Tibial artery (tissue), 4 donors: ENCODE results near the gene DOCK10.

Experiments
- DNase-seq, 2 donors: peaks; one replicate each; pipeline ENCODE4 v3.0.0-alpha.2; 2019
- H3K27ac ChIP-seq, 2 donors: fragments of 200-600 bp; sonication (generic) in 1 of 2; 1 replicate in 1 of 2; 2 replicates in 1 of 2; pipeline ENCODE4 v1.5.1; 2018 to 2019; ENCODE audit warnings: mild to moderate bottlenecking in 1 of 2
- H3K27me3 ChIP-seq, 2 donors: fragments of 200-600 bp; sonication (generic) in 1 of 2; one replicate each; pipeline versions ENCODE4 v1.5.1 to v1.6.0; 2016 to 2019
- H3K36me3 ChIP-seq, 3 donors: fragments of 200-600 bp; sonication (generic) in 2 of 3; one replicate each; pipeline ENCODE4 v1.5.1; 2016 to 2019; ENCODE audit warnings: mild to moderate bottlenecking in 2 of 3
- H3K4me1 ChIP-seq, 4 donors: fragments of 200-600 bp; sonication (generic) in 2 of 4; 1 replicate in 3 of 4; 2 replicates in 1 of 4; pipeline ENCODE4 v1.5.1; 2016 to 2019
- H3K4me3 ChIP-seq, 2 donors: fragments of 200-600 bp; sonication (generic) in 1 of 2; 1 replicate in 1 of 2; 2 replicates in 1 of 2; pipeline ENCODE4 v1.5.1; 2018 to 2019; ENCODE audit warnings: mild to moderate bottlenecking in 2 of 2
- H3K9me3 ChIP-seq, 3 donors: fragments of 200-600 bp; sonication (generic) in 1 of 3; one replicate each; pipeline ENCODE4 v1.5.1; 2016 to 2019
- CTCF ChIP-seq, 2 experiments: fragments of 200-600 bp in 1 of 2; fragments of 450-650 bp in 1 of 2; IDR thresholded peaks; one replicate each; pipeline ENCODE4 v1.5.1; 2017 to 2019; ENCODE audit warnings: antibody characterized with exemption in 2 of 2, mild to moderate bottlenecking in 1 of 2, moderate library complexity in 1 of 2
- intact Hi-C: fragments of 100-400 bp; cut with DNase I; formaldehyde crosslinking; loops from one replicate; pipeline ENCODE4 v1.15.0; 2023; ENCODE audit warnings: low total_unique reads

DOCK10 gene

GRCh38 chr2:224937887-224938286, 104.4 kb downstream of the DOCK10 start:
- intact Hi-C loops: loop anchor here (5.0 kb wide), 1 partner anchor 44 kb away; no protein-coding TSS in a partner anchor
- Histone ChIP-seq H3K36me3 (no peaks in the 10 kb centered on the region), H3K27me3 (no peaks in the 10 kb centered on the region), H3K4me1 (peaks cover 0 to 97% (median 27%) of the 10 kb centered on the region in 4 donors), H3K4me3 (no peak overlapping the region), H3K9me3 (no peaks in the 10 kb centered on the region), H3K27ac (peak overlapping the region; percentile 60 to 80)
- no peak for TF ChIP-seq CTCF (IDR thresholded peaks at IDR 0.05)
- no peak for DNase-seq

GRCh38 chr2:224934526-224935188, 107.6 kb downstream of the DOCK10 start:
- no peaks in the 10 kb centered on the region for H3K9me3 ChIP-seq
- no peak for DNase-seq
- H3K36me3 ChIP-seq: no peaks in the 10 kb centered on the region
- intact Hi-C loops: loop anchor here (5.0 kb wide), 1 partner anchor 48 kb away; no protein-coding TSS in a partner anchor
- peaks cover 0 to 96% (median 36%) of the 10 kb centered on the region in 4 donors for H3K4me1 ChIP-seq
- no peak overlapping the region for H3K4me3 ChIP-seq
- peak overlapping the region; percentile 88 to 93 for H3K27ac ChIP-seq
- TF ChIP-seq CTCF (IDR thresholded peaks at IDR 0.05): no peak
- no peaks in the 10 kb centered on the region for H3K27me3 ChIP-seq

- no peak for TF ChIP-seq CTCF (IDR thresholded peaks at IDR 0.05)
- DNase-seq: no peak
- Histone ChIP-seq H3K27ac (peak overlapping the region; percentile 88 to 93), H3K4me1 (peaks cover 0 to 96% (median 48%) of the 10 kb centered on the region in 4 donors), H3K36me3 (no peaks in the 10 kb centered on the region), H3K27me3 (no peaks in the 10 kb centered on the region), H3K9me3 (no peaks in the 10 kb centered on the region), H3K4me3 (no peak overlapping the region)
- intact Hi-C loops: no loop called here
Observed at GRCh38 chr2:224933431-224933830, 108.8 kb downstream of the DOCK10 start.

GRCh38 chr2:224932522-224932921, 109.7 kb downstream of the DOCK10 start:
- H3K9me3 ChIP-seq: no peaks in the 10 kb centered on the region
- H3K36me3 ChIP-seq: no peaks in the 10 kb centered on the region
- no peak for DNase-seq
- H3K4me3 ChIP-seq: no peak overlapping the region
- peak overlapping the region; percentile 88 to 93 for H3K27ac ChIP-seq
- H3K4me1 ChIP-seq: peaks cover 0 to 96% (median 56%) of the 10 kb centered on the region in 4 donors
- no peak for TF ChIP-seq CTCF (IDR thresholded peaks at IDR 0.05)
- intact Hi-C loops: no loop called here
- H3K27me3 ChIP-seq: no peaks in the 10 kb centered on the region

- TF ChIP-seq CTCF (IDR thresholded peaks at IDR 0.05): no peak
- Histone ChIP-seq H3K9me3 (no peaks in the 10 kb centered on the region), H3K27ac (peak overlapping the region; percentile 88 to 93), H3K4me1 (peaks cover 0 to 96% (median 60%) of the 10 kb centered on the region in 4 donors), H3K4me3 (no peak overlapping the region), H3K36me3 (no peaks in the 10 kb centered on the region), H3K27me3 (no peaks in the 10 kb centered on the region)
- intact Hi-C loops: no loop called here
- DNase-seq: no peak
Observed at GRCh38 chr2:224931956-224932355, 110.3 kb downstream of the DOCK10 start.
